ENCODE data around the gene SNTB2. TPM values are rescaled to one million over a fixed set of nuclear protein-coding genes. Genes with fewer than 3 reads are reported as not detected.

The SNTB2 gene
- total and polyA plus RNA-seq, 9 of the 15 experiments (the other 6 are each of a cell fraction or from before 2014, with no cell fraction given) = 1.2 to 13.7 (median 5.7) TPM

GRCh38 chr16:69330286-69331109 lies 143.5 kb downstream of the SNTB2 start, which contains the start of gene PDF (continued):
- TF ChIP-seq KLF1 (tag; IDR thresholded peaks at IDR 0.05) = 0 out of 2 replicates have a peak, but pooled peaks have one; percentile 15
- no peak for TF ChIP-seq TRIM25 (IDR thresholded peaks at IDR 0.05; ENCODE audit: borderline replicate concordance)
- no peak for TF ChIP-seq ZNF507 (tag; conservative IDR thresholded peaks at IDR 0.05)
- peak; percentile 61; the same call in 1 of the 2 replicates for TF ChIP-seq IRF2 (CRISPR knock-in tag; IDR thresholded peaks at IDR 0.05)
- TF ChIP-seq KAT7 (CRISPR knock-in tag; IDR thresholded peaks at IDR 0.05; ENCODE audit: borderline replicate concordance) = no peak; the same call in 1 of the 2 replicates

- ATAC-seq (no peak), DNase-seq (ENCODE audit: extremely low read depth in 1 of 4, low spot score in 3 of 4) (no peak), FAIRE-seq (no peak)
- Histone ChIP-seq H3K27ac (ENCODE audit: extremely low read depth, low read depth, low read length) (no peak overlapping the region), H3K9ac (ENCODE audit: insufficient read depth in 1 of 2, low read depth in 2 of 2, low read length in 2 of 2) (no peak overlapping the region), H3K4me2 (ENCODE audit: insufficient read depth, low read length) (no peak overlapping the region), H3K4me3 (no peak overlapping the region), H4K20me1 (replicated peaks; ENCODE audit: control insufficient read depth, insufficient read depth, low read length) (no peaks in the 10 kb centered on the region), H3K9me1 (ENCODE audit: control insufficient read depth, insufficient read depth, low read length) (no peaks in the 10 kb centered on the region), H3K79me2 (ENCODE audit: control insufficient read depth, insufficient read depth, low read length) (peaks cover 48% of the 10 kb centered on the region), H2AFZ (ENCODE audit: low read depth, low read length) (no peak overlapping the region), H3K4me1 (replicated peaks in 1 of 2; ENCODE audit: control insufficient read depth in 2 of 2, insufficient read depth in 2 of 2, low read length in 2 of 2) (peaks cover 5 to 36% of the 10 kb centered on the region in 2 experiments; a peak in 4 of 5 replicates), H3K9me3 (replicated peaks; ENCODE audit: control insufficient read depth, insufficient read depth, low read depth, low read length) (no peaks in the 10 kb centered on the region), H3K27me3 (ENCODE audit: control insufficient read depth in 2 of 2, insufficient read depth in 2 of 2, low read length in 2 of 2) (no peaks in the 10 kb centered on the region), H3K36me3 (ENCODE audit: control insufficient read depth, insufficient read depth, low read length) (peaks cover 61% of the 10 kb centered on the region; the same call in 2 of the 3 replicates)
- BruUV-seq (replicated peaks) = no TSS peak
- WGBS (ENCODE audit: insufficient coverage, low coverage, missing lambda C conversion rate) = 89% methylated on average over 8 of the region's 9 CpGs
- in situ Hi-C loops (cut with MboI) (no loop called here), intact Hi-C loops (cut with micrococcal nuclease) (loop anchor here (5.0 kb wide), 1 partner anchor 48 kb away; no protein-coding TSS in a partner anchor)
- ChIA-PET POLR2A (interaction anchor here (2.2 kb wide), 1 partner anchor 11 kb away, joined by 7 read pairs; no protein-coding TSS in a partner anchor), CTCF (ENCODE audit: low intra/inter-chr PET ratio) (no interaction called here)
- no peak for TF ChIP-seq SPI1 (IDR thresholded peaks at IDR 0.05; ENCODE audit: borderline replicate concordance, low read depth, low read length)
- TF ChIP-seq ZBTB8A (IDR thresholded peaks at IDR 0.05; ENCODE audit: partially characterized antibody) = no peak
- no peak for TF ChIP-seq ETV1 (tag; conservative IDR thresholded peaks at IDR 0.05; ENCODE audit: low read depth)
- no peak for TF ChIP-seq SMAD2 (IDR thresholded peaks at IDR 0.05; ENCODE audit: low read depth, low read length)
- no peak for TF ChIP-seq THRA (IDR thresholded peaks at IDR 0.05)
- no peak for TF ChIP-seq ZNF639 (CRISPR knock-in tag; conservative IDR thresholded peaks at IDR 0.05 in 1 of 2, IDR thresholded peaks at IDR 0.05 in 1 of 2)
- no peak for TF ChIP-seq ZNF77 (CRISPR knock-in tag; IDR thresholded peaks at IDR 0.05)
- TF ChIP-seq NR0B1 (IDR thresholded peaks at IDR 0.05; ENCODE audit: partially characterized antibody) = no peak
Observed at GRCh38 chr16:69334696-69335095, 147.7 kb downstream of the SNTB2 start.

Data from K562 (cell line).